HepG2 (cell line): ENCODE data around the gene STYX. TPM values are rescaled to one million over a fixed set of nuclear protein-coding genes. Genes with fewer than 3 reads are reported as not detected.

Experiments
- BCLAF1 ChIP-seq: fragments of 450-650 bp; IDR thresholded peaks from 2 replicates; pipeline ENCODE4 v1.6.1; 2017; ENCODE audit warnings: mild to moderate bottlenecking
- FOXK1 ChIP-seq: sonication (generic); formaldehyde crosslinking; IDR thresholded peaks from 2 replicates; pipeline ENCODE4 v1.4.0; 2020; ENCODE audit warnings: low read depth, missing genetic modification reagents, borderline replicate concordance
- NFAT5 ChIP-seq: sonication (generic); formaldehyde crosslinking; IDR thresholded peaks from 2 replicates; pipeline ENCODE4 v1.4.0; 2020; ENCODE audit warnings: missing genetic modification reagents
- NR2C2 ChIP-seq: sonication (generic); formaldehyde crosslinking; IDR thresholded peaks from 2 replicates; pipeline ENCODE4 v1.4.0; 2020; ENCODE audit warnings: missing genetic modification reagents, mild to moderate bottlenecking, moderate library complexity, borderline replicate concordance
- RFXAP ChIP-seq: sonication (generic); formaldehyde crosslinking; IDR thresholded peaks from 2 replicates; pipeline ENCODE4 v1.4.0; 2020; ENCODE audit warnings: missing genetic modification reagents, borderline replicate concordance
- SAFB2 ChIP-seq: sonication (generic); formaldehyde crosslinking; IDR thresholded peaks from 2 replicates; pipeline ENCODE4 v1.5.1; 2020; ENCODE audit warnings: missing genetic modification reagents, low read depth, mild to moderate bottlenecking, borderline replicate concordance
- SKI ChIP-seq: fragments of 450-650 bp; IDR thresholded peaks from one replicate; pipeline ENCODE4 v1.6.1; 2018; ENCODE audit warnings: mild to moderate bottlenecking; ENCODE audit not compliant: partially characterized antibody
- ZMYM3 ChIP-seq: sonication (generic); formaldehyde crosslinking; IDR thresholded peaks from 2 replicates; pipeline ENCODE4 v1.5.1; 2020; ENCODE audit warnings: mild to moderate bottlenecking, missing genetic modification reagents
- ZNF317 ChIP-seq: sonication (generic); formaldehyde crosslinking; IDR thresholded peaks from 2 replicates; pipeline ENCODE4 v1.5.0; 2020; ENCODE audit warnings: mild to moderate bottlenecking, missing genetic modification reagents
- ZNF407 ChIP-seq: sonication (generic); formaldehyde crosslinking; IDR thresholded peaks from one replicate; pipeline ENCODE4 v1.5.1; 2020; ENCODE audit warnings: mild to moderate bottlenecking, missing genetic modification reagents; ENCODE audit errors: not compliant biosample characterization
- polyA plus RNA-seq, 8 experiments: library from polyadenylated mRNA; depleted of rRNA in 3 of 8; stranded (reverse) in 7 of 8; unstranded in 1 of 8; fragments of >200 nt; fragmentation: Illumina TruSeq in 4 of 8; extraction: Trizol in 4 of 8; gene quantifications; 2 replicates each; pipeline versions ENCODE4 v1.2.1 to v1.2.3, GENCODE V29; 2011 to 2016; ENCODE audit warnings: low read depth in 4 of 8, missing spikeins in 1 of 8, mixed read lengths in 1 of 8; ENCODE audit not compliant: insufficient read depth in 1 of 8
- total RNA-seq, 5 experiments: library from RNA; depleted of rRNA; stranded (reverse); fragments of >200 nt; fragmentation: Illumina TruSeq; extraction: Trizol; gene quantifications; 2 replicates each; pipeline ENCODE4 v1.2.3, GENCODE V29; 2016; ENCODE audit warnings: low read depth in 1 of 5

The STYX gene
- total and polyA plus RNA-seq, 2 of the 13 experiments (the other 11 are each of a cell fraction or from before 2014, with no cell fraction given): 6.6 to 10.9 TPM

DNA sequence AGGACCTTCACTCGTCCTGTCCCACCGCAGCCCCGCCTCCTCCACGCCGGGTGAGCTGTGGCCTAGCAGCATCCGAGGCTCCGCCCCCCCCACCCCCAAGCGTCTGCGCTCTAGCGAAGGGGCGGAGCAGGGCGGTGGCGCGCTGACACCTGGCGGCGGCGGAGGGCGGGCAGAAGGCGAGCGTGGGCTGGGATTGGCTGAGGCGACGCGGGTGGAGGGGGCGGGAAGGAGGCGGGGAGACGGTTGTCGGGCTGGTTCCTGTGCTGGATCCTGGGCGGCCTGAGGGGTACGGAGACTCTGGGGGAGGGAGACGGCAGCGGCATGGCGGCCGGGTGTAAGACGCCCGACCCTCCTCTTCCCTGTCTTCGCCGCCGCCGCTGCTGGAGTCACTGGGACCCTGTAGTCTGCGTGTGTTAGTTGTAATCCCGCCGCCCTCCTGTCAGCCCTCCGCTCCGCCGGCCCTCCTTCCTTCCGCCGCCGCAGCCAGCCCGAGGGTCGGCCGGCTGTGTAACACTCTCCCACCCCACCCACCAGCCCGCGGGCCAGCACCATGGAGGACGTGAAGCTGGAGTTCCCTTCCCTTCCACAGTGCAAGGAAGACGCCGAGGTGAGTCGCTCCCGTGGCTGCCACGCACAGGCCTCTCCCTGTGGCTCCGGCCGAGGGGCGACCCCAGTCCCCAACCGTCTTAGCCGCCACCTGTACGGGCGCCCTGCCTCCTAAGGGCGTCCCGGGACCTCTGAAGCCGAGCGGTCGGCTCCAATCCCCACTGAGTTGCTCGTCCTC, at the start of gene STYX (continued):
- TF ChIP-seq BCLAF1 (no peak), ZNF407 (peak; percentile 68), NFAT5 (CRISPR knock-in tag) (no peak), ZMYM3 (CRISPR knock-in tag) (0 out of 2 replicates have a peak, but pooled peaks have one; percentile 8), RFXAP (CRISPR knock-in tag) (peak; percentile 65; the same call in 1 of the 2 replicates), SAFB2 (CRISPR knock-in tag) (0 out of 2 replicates have a peak, but pooled peaks have one; percentile 44), NR2C2 (CRISPR knock-in tag) (peak; percentile 37; the same call in 1 of the 2 replicates), FOXK1 (CRISPR knock-in tag) (peak; percentile 48; the same call in 1 of the 2 replicates), SKI (peak; percentile 32), ZNF317 (0 out of 2 replicates have a peak, but pooled peaks have one; percentile 38)
